Measurements from ENCODE around the gene LINGO1. TPM values are rescaled to one million over a fixed set of nuclear protein-coding genes. Genes with fewer than 3 reads are reported as not detected.

The LINGO1 gene
- total and polyA plus RNA-seq, 12 donors = 0.21 to 2.7 (median 0.96) TPM; not detected in 2

DNA sequence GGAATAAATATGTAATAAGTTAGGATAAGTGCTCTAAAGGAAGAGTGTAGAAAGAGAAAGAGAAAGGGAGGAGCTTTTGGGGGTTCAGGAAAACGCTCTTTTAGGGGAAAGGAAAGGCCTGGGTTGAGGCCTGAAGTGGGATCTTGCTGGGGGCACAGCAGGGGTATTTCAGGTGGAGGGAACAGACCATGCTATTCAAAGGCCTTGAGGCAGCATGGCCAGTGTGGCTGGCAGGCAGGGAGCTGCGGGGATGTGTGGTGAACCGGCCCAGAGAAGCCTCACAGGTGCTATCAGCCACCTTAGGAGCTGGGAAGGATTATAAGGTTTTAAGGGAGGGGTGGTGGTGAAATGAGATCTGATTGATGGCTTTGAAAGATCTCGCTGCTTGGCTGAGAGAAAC is 66.6 kb downstream of the LINGO1 start:
- Histone ChIP-seq H3K4me3 (no peak overlapping the region), H3K36me3 (replicated peaks in 1 of 2) (no peaks in the 10 kb centered on the region), H3K4me1 (replicated peaks in 1 of 2) (no peaks in the 10 kb centered on the region), H3K27ac (no peak overlapping the region), H3K9me3 (replicated peaks in 1 of 3) (no peaks in the 10 kb centered on the region), H3K27me3 (no peaks in the 10 kb centered on the region)
- DNase-seq = no peak
- TF ChIP-seq POLR2A (IDR thresholded peaks at IDR 0.05) (no peak), CTCF (IDR thresholded peaks at IDR 0.05) (no peak)
- intact Hi-C loops (cut with DNase I) = no loop called here
- WGBS, 4 donors = 90 to 99% (median 94%) methylated on average over 4 of the region's 4 CpGs

GRCh38 chr15:77565378-77565915 is 67.3 kb downstream of the LINGO1 start:
- no peaks in the 10 kb centered on the region for H3K36me3 ChIP-seq (replicated peaks in 1 of 2)
- WGBS, 4 donors = 91 to 96% (median 94%) methylated on average over 25 of the region's 25 CpGs
- intact Hi-C loops (cut with DNase I) = no loop called here
- H3K27me3 ChIP-seq = no peaks in the 10 kb centered on the region
- no peaks in the 10 kb centered on the region for H3K4me1 ChIP-seq (replicated peaks in 1 of 2)
- TF ChIP-seq CTCF (IDR thresholded peaks at IDR 0.05) (no peak), POLR2A (IDR thresholded peaks at IDR 0.05) (no peak)
- no peak overlapping the region for H3K27ac ChIP-seq
- no peak overlapping the region for H3K4me3 ChIP-seq
- no peaks in the 10 kb centered on the region for H3K9me3 ChIP-seq (replicated peaks in 1 of 3)
- DNase-seq = no peak

- no peak overlapping the region for H3K27ac ChIP-seq
- 81 to 87% (median 83%) methylated on average over 9 of the region's 9 CpGs for WGBS, 4 donors
- DNase-seq = no peak
- no peak overlapping the region for H3K4me3 ChIP-seq
- intact Hi-C loops (cut with DNase I) = no loop called here
- no peaks in the 10 kb centered on the region for H3K36me3 ChIP-seq (replicated peaks in 1 of 2)
- TF ChIP-seq CTCF (IDR thresholded peaks at IDR 0.05) (no peak), POLR2A (IDR thresholded peaks at IDR 0.05) (no peak)
- no peaks in the 10 kb centered on the region for H3K4me1 ChIP-seq (replicated peaks in 1 of 2)
- H3K27me3 ChIP-seq = no peaks in the 10 kb centered on the region
- H3K9me3 ChIP-seq (replicated peaks in 1 of 3) = no peaks in the 10 kb centered on the region
Observed at GRCh38 chr15:77564938-77565337, 67.8 kb downstream of the LINGO1 start.

DNA sequence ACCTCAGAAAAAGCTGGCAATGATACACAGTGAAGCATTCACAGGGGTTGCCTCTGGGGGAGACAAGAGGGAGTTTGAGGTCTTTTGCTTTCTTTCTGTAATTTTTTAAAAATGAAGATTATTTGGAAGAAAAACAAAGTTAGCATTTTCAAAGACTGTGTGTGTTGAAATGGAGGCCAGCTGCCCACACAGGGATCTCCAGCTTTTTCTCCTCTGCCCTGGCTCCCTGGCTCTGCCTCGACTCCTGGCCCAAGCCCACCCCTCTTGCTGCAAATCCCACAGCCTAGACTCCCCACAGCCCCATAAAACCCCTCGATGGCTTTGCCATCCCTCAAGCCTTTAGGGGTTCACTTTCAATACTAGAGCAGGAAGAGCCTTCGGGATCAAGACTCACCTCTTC is 68.4 kb downstream of the LINGO1 start:
- H3K27me3 ChIP-seq = no peaks in the 10 kb centered on the region
- DNase-seq = no peak
- intact Hi-C loops (cut with DNase I) = no loop called here
- H3K4me3 ChIP-seq = no peak overlapping the region
- no peaks in the 10 kb centered on the region for H3K4me1 ChIP-seq (replicated peaks in 1 of 2)
- 77 to 83% (median 80%) methylated on average over 3 of the region's 3 CpGs for WGBS, 4 donors
- H3K27ac ChIP-seq = no peak overlapping the region
- H3K36me3 ChIP-seq (replicated peaks in 1 of 2) = no peaks in the 10 kb centered on the region
- no peak for TF ChIP-seq CTCF (IDR thresholded peaks at IDR 0.05)
- TF ChIP-seq POLR2A (IDR thresholded peaks at IDR 0.05) = no peak
- H3K9me3 ChIP-seq (replicated peaks in 1 of 3) = no peaks in the 10 kb centered on the region

Measured in adrenal gland (tissue), 12 donors.